T47D (cell line): ENCODE results near the gene RETN.

Source experiments
- DNase-seq, 2 experiments: peaks; one replicate each; pipeline versions ENCODE4 v3.0.0 to v3.0.0-alpha.2; 2011 to 2012; ENCODE audit warnings: low read depth in 1 of 2, low spot score in 1 of 2
- JUND ChIP-seq: IDR thresholded peaks from 2 replicates; pipeline ENCODE4 v1.6.1; 2012; ENCODE audit warnings: low read depth
- in situ Hi-C: cut with HindIII; loops from 2 replicates; pipeline ENCODE4 v1.10.0; 2016; ENCODE audit warnings: low sequenced_read_pairs, low pct_unique_long_range_greater_than_20kb

The RETN gene

GRCh38 chr19:7690779-7691258 is 22.0 kb downstream of the RETN start:
- in situ Hi-C loops, result no loop called here
- DNase-seq, result no peak
- TF ChIP-seq JUND, result no peak

GRCh38 chr19:7691497-7691896 is 22.6 kb downstream of the RETN start:
- no peak for DNase-seq
- in situ Hi-C loops, result no loop called here
- no peak for TF ChIP-seq JUND

- no peak for TF ChIP-seq JUND
- DNase-seq, result no peak
- in situ Hi-C loops, result no loop called here
Measured at GRCh38 chr19:7692417-7693088, 23.7 kb downstream of the RETN start.

- TF ChIP-seq JUND, result no peak
- in situ Hi-C loops, result no loop called here
- no peak for DNase-seq
Measured at GRCh38 chr19:7694499-7694898, 25.6 kb downstream of the RETN start.

- TF ChIP-seq JUND, result no peak
- DNase-seq, result no peak
- in situ Hi-C loops, result no loop called here
Measured at GRCh38 chr19:7697721-7698287, 29.0 kb downstream of the RETN start.

- in situ Hi-C loops, result no loop called here
- TF ChIP-seq JUND, result no peak
Measured at GRCh38 chr19:7698583-7698982, 29.7 kb downstream of the RETN start.

GRCh38 chr19:7699003-7699402 is 30.2 kb downstream of the RETN start:
- DNase-seq, result no peak
- in situ Hi-C loops, result no loop called here
- no peak for TF ChIP-seq JUND

More at GRCh38 chr19:7698583-7698982, 29.7 kb downstream of the RETN start:
- no peak for DNase-seq

- no peak for TF ChIP-seq JUND
- no peak for DNase-seq
- in situ Hi-C loops, result no loop called here
Measured at GRCh38 chr19:7699417-7700401, 30.9 kb downstream of the RETN start.

- in situ Hi-C loops, result no loop called here
- no peak for TF ChIP-seq JUND
- no peak for DNase-seq
Measured at GRCh38 chr19:7701049-7701653, 32.3 kb downstream of the RETN start.

- TF ChIP-seq JUND, result no peak
- in situ Hi-C loops, result no loop called here
Measured at GRCh38 chr19:7701654-7702457, 33.0 kb downstream of the RETN start, which contains the start of gene FCER2. TSS of gene FCER2 (minus strand) at chr19:7702131. CDS start at chr19:7699760, 2,371 bp downstream.

GRCh38 chr19:7703332-7703731 is 34.5 kb downstream of the RETN start:
- DNase-seq, result peak in 1 of 2 experiments; percentile 30
- TF ChIP-seq JUND, result no peak
- in situ Hi-C loops, result no loop called here

More at GRCh38 chr19:7701654-7702457, 33.0 kb downstream of the RETN start, which contains the start of gene FCER2:
- DNase-seq, result no peak
